Femur (tissue), 1 donor: ENCODE data around the gene PPIA.
"Not testable (repeated sequence)": the region's sequence is repeated elsewhere in the genome, so short reads cannot be mapped to it uniquely, and the experiment has no call there.

ENCODE experiments used
- DNase-seq: peaks from one replicate; pipeline ENCODE4 v3.0.0-alpha.2; 2017

The PPIA gene

DNA sequence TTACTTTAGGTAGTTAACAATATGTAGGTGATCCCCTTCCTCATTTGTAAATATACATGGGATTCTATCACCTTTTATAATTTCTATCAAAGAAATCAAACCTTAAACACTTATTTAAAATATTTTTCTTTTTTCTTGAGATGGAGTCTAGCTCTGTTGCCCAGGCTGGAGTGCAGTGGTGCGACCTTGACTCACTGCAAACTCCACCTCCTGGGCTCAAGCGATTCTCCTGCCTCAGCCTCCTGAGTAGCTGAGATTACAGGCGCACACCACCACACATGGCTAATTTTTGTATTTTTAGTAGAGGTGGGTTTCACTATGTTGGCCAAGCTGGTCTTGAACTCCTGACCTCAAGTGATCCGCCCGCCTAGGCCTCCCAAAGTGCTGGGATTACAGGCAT, 47.0 kb downstream of the PPIA start:
- DNase-seq, result not testable (repeated sequence)

DNA sequence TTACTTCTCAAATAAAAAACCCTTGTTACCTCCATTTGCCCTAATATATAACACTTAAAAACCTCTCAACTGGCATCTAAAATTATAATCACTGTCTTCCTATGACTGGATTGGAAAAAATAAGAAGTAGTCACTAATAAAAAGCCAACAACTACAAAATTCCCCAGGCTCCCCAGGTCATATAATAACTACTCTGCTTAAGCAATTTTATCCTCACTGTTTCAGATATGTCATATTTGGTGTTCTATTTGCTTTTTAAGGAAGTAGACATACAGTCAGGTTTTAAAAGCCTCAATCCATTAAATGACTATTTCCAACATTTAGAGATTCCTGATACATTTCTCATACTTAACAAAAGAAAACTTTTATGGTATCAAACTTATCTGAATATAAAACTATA, 49.0 kb downstream of the PPIA start:
- DNase-seq, result no peak

DNA sequence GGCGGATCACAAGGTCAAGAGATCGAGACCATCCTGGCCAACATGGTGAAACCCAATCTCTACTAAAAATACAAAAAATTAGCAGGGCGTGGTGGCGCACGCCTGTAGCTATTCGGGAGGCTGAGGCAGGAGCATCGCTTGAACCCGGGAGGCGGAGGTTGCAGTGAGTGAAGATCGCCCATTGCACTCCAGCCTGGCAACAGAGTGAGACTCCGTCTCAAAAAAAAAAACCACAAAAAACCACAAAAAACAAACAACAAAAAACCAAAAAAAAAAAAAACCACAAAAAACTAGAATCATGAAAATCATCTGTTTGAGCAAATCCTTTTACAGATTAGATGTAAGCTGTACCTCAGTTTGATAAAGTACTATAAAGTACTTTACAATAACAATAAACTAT, 49.9 kb downstream of the PPIA start:
- not testable (repeated sequence) for DNase-seq

DNA sequence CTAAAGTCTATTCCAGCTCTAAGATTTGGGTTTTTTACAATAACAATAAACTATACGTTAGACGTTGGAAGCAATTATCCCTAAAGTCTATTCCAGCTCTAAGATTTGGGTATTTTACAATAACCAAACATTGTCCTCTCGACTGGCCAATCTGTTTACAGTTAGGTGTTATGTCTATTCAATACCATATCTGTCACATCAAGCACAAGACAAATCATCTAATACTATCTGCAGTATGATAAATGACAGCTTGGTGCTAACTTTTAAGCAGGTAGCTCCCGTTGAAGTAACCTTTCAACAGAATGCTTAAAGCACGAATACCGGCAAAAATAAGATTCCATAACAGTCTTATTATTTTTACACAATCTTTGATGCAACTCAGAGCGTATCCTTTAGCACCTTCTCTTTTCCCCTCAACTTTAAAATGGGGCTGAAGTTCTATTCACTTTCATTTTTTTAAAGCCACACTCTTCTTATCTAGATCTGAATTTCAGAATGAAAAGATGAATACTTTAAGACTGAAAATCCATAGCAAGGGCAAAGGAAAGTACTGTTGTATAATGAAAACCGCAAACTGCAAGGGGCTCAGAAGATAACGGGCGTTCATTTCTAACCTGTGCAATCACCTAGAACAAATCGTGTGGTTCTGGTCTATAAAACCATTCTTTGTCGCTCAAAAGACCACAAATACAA, 50.5 kb downstream of the PPIA start:
- no peak for DNase-seq

DNA sequence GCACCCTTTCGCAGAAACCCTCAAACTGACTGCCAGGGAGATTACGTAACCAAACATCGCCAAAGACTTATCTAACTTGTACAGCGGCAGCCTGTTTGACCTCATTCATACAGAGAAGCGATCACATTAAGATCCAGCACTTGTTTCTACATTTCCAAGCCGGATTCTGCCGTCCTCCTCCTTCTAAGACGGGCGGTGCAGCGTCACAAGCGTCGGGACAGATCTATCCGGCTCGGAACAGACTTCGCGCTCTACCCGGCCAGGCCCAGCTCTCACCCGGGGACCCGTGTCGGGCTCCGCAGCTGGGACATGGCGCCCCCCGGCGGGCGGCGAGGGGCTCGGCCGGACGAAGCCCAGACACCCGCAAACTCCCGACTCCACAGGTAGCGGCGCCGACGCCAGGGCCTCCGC, 51.0 kb downstream of the PPIA start:
- DNase-seq, result peak; percentile 94

DNA sequence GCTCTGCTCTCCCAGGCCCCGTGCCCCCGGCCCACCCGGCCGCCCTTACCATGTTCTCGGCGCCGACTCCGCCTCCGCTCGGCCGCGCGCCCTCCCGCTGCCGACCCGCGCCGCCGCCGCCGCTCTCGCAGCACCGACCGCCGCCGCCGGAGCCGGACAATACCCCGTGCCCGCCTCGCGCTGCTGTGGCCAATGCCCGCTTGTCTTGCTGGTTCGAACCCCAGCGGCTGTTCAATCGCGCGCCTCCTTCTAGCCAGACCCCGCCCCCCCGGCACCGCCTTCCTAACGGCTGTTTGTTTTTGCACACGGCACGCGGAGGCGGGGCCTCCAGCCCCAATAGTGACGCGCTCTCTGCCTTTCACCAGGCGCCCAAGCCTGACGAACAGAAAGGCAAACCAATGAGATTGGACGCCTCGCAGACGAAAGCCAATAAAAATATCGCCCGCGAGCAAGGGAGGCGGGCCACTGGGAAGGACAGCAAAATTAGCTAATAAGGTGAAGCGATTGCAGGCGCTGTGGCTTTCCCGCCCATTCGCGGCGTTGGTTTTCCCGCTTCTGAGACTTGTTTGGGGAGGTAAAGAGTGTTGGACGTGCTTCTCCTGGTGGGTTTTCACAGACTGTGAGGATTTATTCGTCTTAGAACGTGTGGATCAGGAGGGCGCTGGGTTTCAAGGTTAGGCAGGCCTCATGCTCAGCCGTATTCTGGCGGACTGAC, 51.6 kb downstream of the PPIA start, which contains the start of gene H2AZ2:
TSS of gene H2AZ2 (minus strand) at position 168 of the 715 bp plus-strand sequence. CDS start at position 52, 116 bp downstream.
- peak; percentile 100 for DNase-seq

DNA sequence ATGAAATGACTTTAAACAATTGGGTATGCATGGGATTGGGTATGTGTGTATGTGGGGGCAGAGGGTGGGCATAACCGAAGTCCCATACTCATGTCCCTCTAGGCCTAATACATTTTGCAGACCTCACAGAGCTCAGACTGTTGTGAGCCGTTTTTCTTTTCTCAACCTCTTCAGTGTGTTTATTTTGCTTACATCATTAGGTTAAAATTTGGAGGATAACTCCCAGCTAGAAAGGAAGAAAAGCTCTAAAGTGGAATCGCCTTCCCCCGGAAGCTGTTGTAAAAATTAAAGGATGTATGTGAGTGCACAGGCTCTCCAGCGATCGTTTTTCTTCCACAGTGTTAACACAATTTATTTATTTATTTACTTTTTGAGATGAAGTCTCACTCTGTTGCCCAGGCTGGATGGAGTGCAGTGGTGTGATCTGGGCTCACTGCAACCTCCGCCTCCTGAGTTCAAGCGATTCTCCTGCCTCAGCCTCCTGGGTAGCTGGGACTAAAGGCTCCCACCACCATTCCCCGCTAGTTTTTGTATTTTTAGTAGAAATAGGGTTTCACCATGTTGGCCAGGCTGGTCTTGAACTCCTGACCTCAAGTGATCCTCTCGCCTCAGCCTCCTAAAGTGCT, 52.9 kb downstream of the PPIA start:
- no peak for DNase-seq

DNA sequence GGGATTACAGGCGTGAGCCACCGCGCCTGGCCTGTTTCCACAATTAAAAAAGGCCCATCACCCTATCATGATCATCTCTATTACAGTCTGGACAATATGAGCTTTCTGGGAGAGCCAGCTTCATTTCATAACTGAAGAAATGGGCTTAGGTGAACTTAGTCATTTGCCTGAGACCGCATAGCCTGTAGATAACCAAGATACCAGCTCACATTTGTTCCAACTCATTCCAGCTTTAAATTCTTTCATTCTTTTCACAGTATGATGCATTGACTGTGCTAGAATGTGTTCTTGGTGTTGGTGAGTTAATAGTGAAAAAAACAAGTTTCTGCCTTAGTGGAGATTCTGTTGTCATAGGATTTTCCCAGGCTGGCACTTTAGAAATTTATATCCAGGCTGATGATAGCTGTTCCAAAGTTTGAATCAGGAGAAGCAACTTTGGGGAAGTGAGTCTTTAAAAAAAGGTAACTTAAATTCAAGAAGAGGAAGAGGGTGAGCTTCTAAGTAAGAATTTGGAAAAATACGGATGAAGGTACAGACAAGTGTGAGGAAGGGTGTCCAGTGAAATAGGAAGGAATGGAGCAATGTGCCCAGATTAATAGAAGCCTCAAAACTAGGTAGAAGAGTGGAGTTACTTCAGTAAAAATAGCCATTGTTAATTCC, 53.5 kb downstream of the PPIA start:
- no peak for DNase-seq

DNA sequence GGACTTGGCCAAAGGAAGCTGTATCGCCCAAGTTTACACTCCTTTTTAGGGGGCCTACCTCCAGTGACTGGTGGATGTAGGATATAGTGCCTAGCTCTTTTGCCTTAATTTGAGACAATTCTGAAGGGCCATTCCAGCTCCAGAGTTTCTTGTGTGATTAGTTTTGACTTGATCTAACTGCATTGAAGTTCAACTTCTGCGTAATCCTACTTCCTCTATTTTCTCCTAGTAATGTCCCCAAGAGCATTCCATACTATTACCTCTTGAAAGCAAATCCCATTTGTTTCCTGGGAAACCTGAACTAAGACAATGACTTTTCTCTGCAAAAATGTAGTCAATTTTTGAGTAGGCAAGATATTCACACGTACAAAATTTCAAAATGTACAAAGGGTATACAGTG, 56.1 kb downstream of the PPIA start:
- DNase-seq, result no peak
